T-cell (primary cell): ENCODE measurements around the gene AKR1B15. TPM values are rescaled to one million over a fixed set of nuclear protein-coding genes. Genes with fewer than 3 reads are reported as not detected.
A peak's percentile ranks its signal among the peaks of the same experiment; 100 is the strongest.
"Not testable (repeated sequence)": the region's sequence is repeated elsewhere in the genome, so short reads cannot be mapped to it uniquely, and the experiment has no call there.

Experiments used
- ATAC-seq, 4 experiments: fragments of 200-7000 bp in 3 of 4; fragments of 150-1000 bp in 1 of 4; cut with Tn5 transposase; replicated peaks in 1 of 4; 1 replicate in 3 of 4; 2 replicates in 1 of 4; pipeline ENCODE4 v1.10.0; 2021; ENCODE audit warnings: moderate library complexity in 3 of 4, mild to moderate bottlenecking in 2 of 4, moderate number of reproducible peaks in 1 of 4
- CTCF ChIA-PET, 2 donors: fragments of 300-600 bp; sonication (Branson Sonifier 250); formaldehyde crosslinking; loops; one replicate each; lab custom pipeline; 2022; ENCODE audit warnings: antibody characterized with exemption in 2 of 2; lab: Charles Lee
- POLR2A ChIA-PET, 2 donors: fragments of 300-600 bp; sonication (Branson Sonifier 250); formaldehyde crosslinking; loops; one replicate each; lab custom pipeline; 2022; ENCODE audit warnings: antibody characterized with exemption in 2 of 2; lab: Charles Lee
- DNase-seq, 35 experiments: peaks; one replicate each; pipeline versions ENCODE4 v3.0.0 to v3.0.0-alpha.2; 2013 to 2023
- H3K27ac ChIP-seq: one replicate; pipeline ENCODE4 v1.5.1; 2013; ENCODE audit warnings: low read length
- H3K27me3 ChIP-seq, 2 experiments: replicated peaks in 1 of 2; 1 replicate in 1 of 2; 2 replicates in 1 of 2; pipeline versions ENCODE4 v1.6.1 to v1.7.0; 2013; ENCODE audit warnings: low read length in 1 of 2, mixed read lengths in 1 of 2; ENCODE audit not compliant: control insufficient read depth in 2 of 2, insufficient read depth in 2 of 2; ENCODE audit errors: extremely low read depth in 1 of 2
- H3K36me3 ChIP-seq, 2 donors: 1 replicate in 1 of 2; 2 replicates in 1 of 2; pipeline versions ENCODE4 v1.6.1 to v1.7.0; 2013; ENCODE audit warnings: low read length in 1 of 2; ENCODE audit not compliant: control insufficient read depth in 2 of 2, insufficient read depth in 1 of 2; ENCODE audit errors: extremely low read depth in 1 of 2
- H3K4me1 ChIP-seq, 2 experiments: 1 replicate in 1 of 2; 2 replicates in 1 of 2; pipeline versions ENCODE4 v1.6.1 to v1.7.0; 2013; ENCODE audit warnings: low read length in 2 of 2, mixed read lengths in 1 of 2; ENCODE audit not compliant: insufficient read depth in 2 of 2, control insufficient read depth in 1 of 2; ENCODE audit errors: extremely low read depth in 1 of 2
- H3K4me3 ChIP-seq, 2 donors: 1 replicate in 1 of 2; 2 replicates in 1 of 2; pipeline versions ENCODE4 v1.5.1 to v1.7.0; 2013; ENCODE audit warnings: mild to moderate bottlenecking in 2 of 2, low read length in 1 of 2, moderate library complexity in 1 of 2; ENCODE audit not compliant: control insufficient read depth in 1 of 2; ENCODE audit errors: extremely low read depth in 1 of 2
- H3K9me3 ChIP-seq: 2 replicates; pipeline ENCODE4 v1.7.0; 2013
- H3K27ac Mint-ChIP-seq, 2 donors: one replicate each; pipeline ENCODE4 v1.8.0; 2020 to 2021; ENCODE audit warnings: mild to moderate bottlenecking in 2 of 2, mixed read lengths in 2 of 2
- H3K27me3 Mint-ChIP-seq, 2 donors: one replicate each; pipeline ENCODE4 v1.8.0; 2021 to 2022; ENCODE audit warnings: mixed read lengths in 2 of 2
- H3K36me3 Mint-ChIP-seq: one replicate; pipeline ENCODE4 v1.8.0; 2021; ENCODE audit warnings: mixed read lengths
- H3K4me1 Mint-ChIP-seq, 3 donors: one replicate each; pipeline ENCODE4 v1.8.0; 2020 to 2022; ENCODE audit warnings: mixed read lengths in 3 of 3, mild to moderate bottlenecking in 1 of 3
- H3K4me3 Mint-ChIP-seq, 3 donors: one replicate each; pipeline ENCODE4 v1.8.0; 2020 to 2022; ENCODE audit warnings: mild to moderate bottlenecking in 3 of 3, mixed read lengths in 3 of 3, moderate library complexity in 3 of 3
- H3K9me3 Mint-ChIP-seq, 3 donors: one replicate each; pipeline ENCODE4 v1.8.0; 2020 to 2022; ENCODE audit warnings: mixed read lengths in 3 of 3
- WGBS: methylation state at CpG from one replicate; pipeline ENCODE4 v1.1.5; 2013; ENCODE audit warnings: missing lambda C conversion rate; ENCODE audit not compliant: insufficient coverage; 5-methylcytosine and 5-hydroxymethylcytosine counted together
- total RNA-seq, 35 experiments: library from RNA in 6 of 35; stranded (reverse) in 6 of 35; fragments of 120-200 nt in 1 of 35; gene quantifications; one replicate each; pipeline versions ENCODE4 v1.2.1 to v1.2.4 and lab custom pipeline; 2013 to 2026

Gene AKR1B15
- total RNA-seq, 5 donors from 2014 or later (not counting 1 experiment from before 2014, with no cell fraction given), result not detected

GRCh38 chr7:134552105-134552504 is 3.2 kb downstream of the AKR1B15 start:
- DNase-seq (no peak), ATAC-seq (no peak)
- CTCF ChIA-PET, result interaction anchor here in 1 of 2 donors (1.1 kb wide), 1 partner anchor 120 kb away, joined by 3 read pairs; no protein-coding TSS in a partner anchor
- H3K27me3 Mint-ChIP-seq, result peaks cover 6 to 22% of the 10 kb centered on the region in 2 donors
- H3K9me3 Mint-ChIP-seq, result no peaks in the 10 kb centered on the region
- 78% methylated on average over 6 of the region's 7 CpGs for whole genome bisulfite sequencing
- no peak overlapping the region for H3K27ac Mint-ChIP-seq
- no peaks in the 10 kb centered on the region for H3K36me3 Mint-ChIP-seq
- H3K4me1 Mint-ChIP-seq, result peaks cover 0 to 5% (median 3%) of the 10 kb centered on the region in 3 donors
- no peaks in the 10 kb centered on the region for H3K36me3 ChIP-seq
- no peak overlapping the region for H3K4me3 ChIP-seq
- POLR2A ChIA-PET, result no interaction called here
- H3K27me3 ChIP-seq, result peaks cover 0 to 4% of the 10 kb centered on the region in 2 experiments
- no peak overlapping the region for H3K4me3 Mint-ChIP-seq
- no peaks in the 10 kb centered on the region for H3K9me3 ChIP-seq
- H3K4me1 ChIP-seq, result peaks cover 0 to 3% of the 10 kb centered on the region in 2 experiments
- H3K27ac ChIP-seq, result no peak overlapping the region

GRCh38 chr7:134553976-134554375 is 5.1 kb downstream of the AKR1B15 start:
- 55% methylated on average over 3 of the region's 4 CpGs for WGBS

DNA sequence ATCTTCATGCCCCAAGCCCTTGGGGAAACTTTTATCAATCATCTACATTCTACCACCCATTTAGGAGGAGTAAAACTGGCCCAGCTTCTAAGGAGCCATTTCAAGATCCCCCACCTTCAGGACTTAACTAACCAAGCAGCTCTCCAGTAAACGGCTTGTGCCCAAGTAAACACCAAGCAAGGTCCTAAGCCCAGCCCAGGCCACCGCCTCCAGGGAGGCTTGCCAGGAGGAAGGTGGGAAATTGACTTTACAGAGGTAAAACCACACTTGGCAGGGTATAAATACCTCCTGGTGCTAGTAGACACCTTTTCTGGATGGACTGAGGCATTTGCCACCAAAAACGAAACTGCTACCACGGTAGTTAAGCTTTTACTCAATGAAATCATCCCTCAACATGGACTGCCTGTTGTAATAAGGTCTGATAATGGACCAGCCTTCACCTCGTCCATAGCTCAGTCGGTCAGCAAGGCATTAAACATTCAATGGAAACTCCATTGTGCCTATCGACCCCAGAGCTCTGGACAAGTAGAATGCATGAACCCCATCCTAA is 5.6 kb downstream of the AKR1B15 start:
- Histone ChIP-seq H3K9me3 (no peaks in the 10 kb centered on the region), H3K27me3 (peaks cover 0 to 6% of the 10 kb centered on the region in 2 experiments), H3K4me1 (no peaks in the 10 kb centered on the region), H3K4me3 (no peak overlapping the region), H3K36me3 (no peaks in the 10 kb centered on the region), H3K27ac (no peak overlapping the region)
- H3K4me1 Mint-ChIP-seq, result no peaks in the 10 kb centered on the region
- ChIA-PET POLR2A (no interaction called here), CTCF (no interaction called here)
- peaks cover 4 to 26% of the 10 kb centered on the region in 2 donors for H3K27me3 Mint-ChIP-seq
- ATAC-seq, result no peak
- no peaks in the 10 kb centered on the region for H3K9me3 Mint-ChIP-seq
- no peak overlapping the region for H3K27ac Mint-ChIP-seq
- no peak for DNase-seq
- WGBS, result no CpG with 5 or more reads among the region's 7 CpGs
- H3K4me3 Mint-ChIP-seq, result no peak overlapping the region
- no peaks in the 10 kb centered on the region for H3K36me3 Mint-ChIP-seq

More at GRCh38 chr7:134553976-134554375, 5.1 kb downstream of the AKR1B15 start:
- Mint-ChIP-seq H3K27me3 (peaks cover 4 to 26% of the 10 kb centered on the region in 2 donors), H3K4me1 (no peaks in the 10 kb centered on the region), H3K27ac (no peak overlapping the region), H3K4me3 (no peak overlapping the region), H3K9me3 (no peaks in the 10 kb centered on the region), H3K36me3 (no peaks in the 10 kb centered on the region)
- no peak for ATAC-seq
- Histone ChIP-seq H3K9me3 (no peaks in the 10 kb centered on the region), H3K27ac (no peak overlapping the region), H3K36me3 (no peaks in the 10 kb centered on the region), H3K27me3 (peaks cover 0 to 6% of the 10 kb centered on the region in 2 experiments), H3K4me1 (no peaks in the 10 kb centered on the region), H3K4me3 (no peak overlapping the region)
- no peak for DNase-seq
- POLR2A ChIA-PET, result no interaction called here
- CTCF ChIA-PET, result no interaction called here

DNA sequence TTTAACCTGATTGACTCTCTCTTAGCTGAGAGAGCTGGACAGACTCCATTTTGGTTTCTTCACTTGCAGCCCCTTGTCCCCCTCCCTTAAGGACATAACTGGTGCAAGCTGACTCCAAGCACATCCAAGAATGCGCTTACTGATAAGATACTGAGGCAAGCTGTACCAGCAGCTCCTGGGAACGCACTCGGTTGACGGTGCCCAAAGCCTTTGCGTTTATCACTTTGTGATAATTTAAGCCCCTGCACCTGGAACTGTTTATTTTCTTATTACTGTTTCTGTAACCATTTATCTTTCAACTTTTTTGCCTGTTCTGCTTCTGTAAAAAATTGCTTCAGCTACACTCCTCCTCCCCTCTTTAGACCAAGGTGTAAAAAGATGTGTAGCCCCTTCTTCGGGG is 8.5 kb downstream of the AKR1B15 start:
- Histone ChIP-seq H3K9me3 (no peaks in the 10 kb centered on the region), H3K27me3 (peaks cover 0 to 8% of the 10 kb centered on the region in 2 experiments), H3K4me3 (no peak overlapping the region), H3K27ac (no peak overlapping the region), H3K4me1 (no peaks in the 10 kb centered on the region), H3K36me3 (no peaks in the 10 kb centered on the region)
- ChIA-PET POLR2A (no interaction called here), CTCF (no interaction called here)
- DNase-seq (no peak), ATAC-seq (no peak)
- Mint-ChIP-seq H3K4me1 (peaks cover 5 to 13% (median 6%) of the 10 kb centered on the region in 3 donors), H3K9me3 (peaks cover 0 to under 1% (median 0%) of the 10 kb centered on the region in 3 donors), H3K27ac (no peak overlapping the region), H3K36me3 (peaks cover 4% of the 10 kb centered on the region), H3K27me3 (peaks cover 3 to 12% of the 10 kb centered on the region in 2 donors), H3K4me3 (no peak overlapping the region)
- 95% methylated on average over 4 of the region's 6 CpGs for WGBS

GRCh38 chr7:134558370-134558769 is 9.5 kb downstream of the AKR1B15 start:
- WGBS, result 94% methylated on average over 2 of the region's 5 CpGs
- ChIA-PET POLR2A (no interaction called here), CTCF (interaction anchor here in 1 of 2 donors (1.2 kb wide), 1 partner anchor 10 kb away, joined by 3 read pairs; no protein-coding TSS in a partner anchor)
- Histone ChIP-seq H3K9me3 (no peaks in the 10 kb centered on the region), H3K27me3 (peaks cover 0 to 8% of the 10 kb centered on the region in 2 experiments), H3K4me3 (no peak overlapping the region), H3K4me1 (no peaks in the 10 kb centered on the region), H3K27ac (no peak overlapping the region), H3K36me3 (no peaks in the 10 kb centered on the region)
- peaks cover 0 to 7% (median 0%) of the 10 kb centered on the region in 3 donors for H3K9me3 Mint-ChIP-seq
- peaks cover 3 to 12% of the 10 kb centered on the region in 2 donors for H3K27me3 Mint-ChIP-seq
- H3K36me3 Mint-ChIP-seq, result peaks cover 4% of the 10 kb centered on the region
- no peak overlapping the region for H3K27ac Mint-ChIP-seq
- no peak overlapping the region for H3K4me3 Mint-ChIP-seq
- DNase-seq (no peak), ATAC-seq (no peak)
- H3K4me1 Mint-ChIP-seq, result peaks cover 5 to 15% (median 13%) of the 10 kb centered on the region in 3 donors

GRCh38 chr7:134561616-134562015 is 12.7 kb downstream of the AKR1B15 start:
- H3K4me3 ChIP-seq, CTCF ChIA-PET, H3K27ac ChIP-seq, H3K36me3 ChIP-seq, ATAC-seq, H3K36me3 Mint-ChIP-seq, H3K27me3 Mint-ChIP-seq, DNase-seq, POLR2A ChIA-PET, H3K4me1 ChIP-seq, H3K9me3 Mint-ChIP-seq, H3K9me3 ChIP-seq: not testable (repeated sequence)
- peak overlapping the region; percentile 29 to 62 (median 55) for H3K4me3 Mint-ChIP-seq
- peaks cover 5 to 15% (median 13%) of the 10 kb centered on the region in 3 donors for H3K4me1 Mint-ChIP-seq
- H3K27ac Mint-ChIP-seq, result peak overlapping the region; percentile 71 to 75
- H3K27me3 ChIP-seq, result peaks cover 0 to 12% of the 10 kb centered on the region in 2 experiments
- WGBS, result 65% methylated on average over 2 of the region's 5 CpGs
